SK-N-SH (cell line): ENCODE results near the gene KIRREL1. TPM values are rescaled to one million over a fixed set of nuclear protein-coding genes. Genes with fewer than 3 reads are reported as not detected.

ENCODE experiments used
- CTCF ChIA-PET: fragments of 300-600, 350-600 bp; formaldehyde crosslinking; extraction: SDS; loops from one replicate; lab custom pipeline; 2021; lab: Yijun Ruan, JAX
- POLR2A ChIA-PET: fragments of 350-600 bp; sonication (Branson Sonifier 250); formaldehyde crosslinking; extraction: SDS; loops from one replicate; lab custom pipeline; 2020; ENCODE audit warnings: antibody characterized with exemption, inconsistent platforms; lab: Yijun Ruan, JAX
- DNase-seq: peaks from one replicate; pipeline ENCODE4 v3.0.0; 2012
- H2AFZ ChIP-seq: fragments of 200-600 bp; sonication (generic); 2 replicates; pipeline ENCODE4 v1.8.1; 2016; ENCODE audit warnings: antibody characterized with exemption, mild to moderate bottlenecking, low read depth
- H3F3A ChIP-seq: fragments of 200-600 bp; sonication (generic); replicated peaks from 2 replicates; pipeline ENCODE3; 2016; ENCODE audit warnings: antibody characterized with exemption, mild to moderate bottlenecking; ENCODE audit not compliant: insufficient read depth
- H3K27ac ChIP-seq, 2 experiments: fragments of 200-500 bp in 1 of 2; fragments of 200-600 bp in 1 of 2; sonication (Bioruptor generic) in 1 of 2; sonication (generic), shearing (Covaris generic) in 1 of 2; 2 replicates each; pipeline versions ENCODE4 v1.5.1 to v1.6.1; 2014 to 2016; ENCODE audit warnings: low read depth in 2 of 2, inconsistent platforms in 1 of 2, low read length in 1 of 2, mild to moderate bottlenecking in 1 of 2, mixed read lengths in 1 of 2
- H3K27me3 ChIP-seq: fragments of 200-600 bp; sonication (generic), shearing (Covaris generic); 2 replicates; pipeline ENCODE4 v1.6.1; 2016; ENCODE audit warnings: mixed run types; ENCODE audit not compliant: insufficient read depth
- H3K36me3 ChIP-seq, 2 experiments: fragments of 200-500 bp in 1 of 2; fragments of 200-600 bp in 1 of 2; sonication (Bioruptor generic) in 1 of 2; sonication (generic) in 1 of 2; replicated peaks in 1 of 2; 2 replicates each; pipeline versions ENCODE3 to v1.5.1; 2014 to 2016; ENCODE audit warnings: low read length in 1 of 2, mild to moderate bottlenecking in 1 of 2; ENCODE audit not compliant: insufficient read depth in 2 of 2, control insufficient read depth in 1 of 2
- H3K4me1 ChIP-seq, 2 experiments: fragments of 200-500 bp in 1 of 2; fragments of 200-600 bp in 1 of 2; sonication (Bioruptor generic) in 1 of 2; sonication (generic), shearing (Covaris generic) in 1 of 2; 2 replicates each; pipeline versions ENCODE4 v1.5.1 to v1.6.1; 2014 to 2016; ENCODE audit warnings: low read depth in 1 of 2, low read length in 1 of 2, mixed run types in 1 of 2; ENCODE audit not compliant: insufficient read depth in 2 of 2, control insufficient read depth in 1 of 2
- H3K4me2 ChIP-seq: fragments of 200-600 bp; sonication (generic), shearing (Covaris generic); 2 replicates; pipeline ENCODE4 v1.6.1; 2017; ENCODE audit warnings: mixed run types
- H3K4me3 ChIP-seq, 2 experiments: fragments of 200-500 bp in 1 of 2; fragments of 200-600 bp in 1 of 2; sonication (Bioruptor generic) in 1 of 2; sonication (generic), shearing (Covaris generic) in 1 of 2; 2 replicates each; pipeline versions ENCODE4 v1.5.1 to v1.8.1; 2014 to 2016; ENCODE audit warnings: low read depth in 2 of 2, inconsistent platforms in 1 of 2, low read length in 1 of 2, mild to moderate bottlenecking in 1 of 2, mixed read lengths in 1 of 2, moderate library complexity in 1 of 2
- H3K79me2 ChIP-seq: fragments of 200-600 bp; sonication (generic); 2 replicates; pipeline ENCODE4 v1.8.1; 2017; ENCODE audit warnings: mild to moderate bottlenecking; ENCODE audit not compliant: insufficient read depth
- H3K9ac ChIP-seq: fragments of 200-600 bp; sonication (generic); 2 replicates; pipeline ENCODE4 v1.6.1; 2017; ENCODE audit warnings: mixed run types
- H3K9me2 ChIP-seq: fragments of 200-600 bp; sonication (generic); 2 replicates; pipeline ENCODE4 v1.6.1; 2017; ENCODE audit warnings: mixed run types
- H3K9me3 ChIP-seq: fragments of 200-600 bp; sonication (generic); 2 replicates; pipeline ENCODE4 v1.6.1; 2017; ENCODE audit warnings: mixed run types, mild to moderate bottlenecking, moderate library complexity
- H4K20me1 ChIP-seq: fragments of 200-600 bp; sonication (generic); 2 replicates; pipeline ENCODE4 v1.6.1; 2017; ENCODE audit warnings: mild to moderate bottlenecking, mixed run types; ENCODE audit not compliant: insufficient read depth
- ELF1 ChIP-seq: IDR thresholded peaks from 2 replicates; pipeline ENCODE4 v1.4.0; 2012
- EP300 ChIP-seq, 2 experiments: IDR thresholded peaks; 2 replicates each; pipeline versions ENCODE4 v1.4.0 to v1.6.1; 2012; ENCODE audit warnings: borderline replicate concordance in 1 of 2, low read depth in 1 of 2, low read length in 1 of 2
- EZH2phosphoT487 ChIP-seq: fragments of 200-600 bp; sonication (generic); IDR thresholded peaks from 2 replicates; pipeline ENCODE4 v1.6.1; 2017; ENCODE audit warnings: low read depth, mixed run types, mild to moderate bottlenecking, antibody characterized with exemption, moderate library complexity, borderline replicate concordance
- FOXJ3 ChIP-seq: sonication (generic); formaldehyde crosslinking; IDR thresholded peaks from 2 replicates; pipeline ENCODE4 v1.5.1; 2020; ENCODE audit warnings: mild to moderate bottlenecking, missing genetic modification reagents
- MEF2A ChIP-seq: IDR thresholded peaks from 2 replicates; pipeline ENCODE4 v1.4.0; 2012; ENCODE audit warnings: low read depth, borderline replicate concordance
- MXI1 ChIP-seq: IDR thresholded peaks from 2 replicates; pipeline ENCODE4 v1.6.1; 2012; ENCODE audit warnings: mild to moderate bottlenecking, low read depth, low read length, improper control_type of control experiment
- POLR2AphosphoS5 ChIP-seq: IDR thresholded peaks from 2 replicates; pipeline ENCODE4 v1.6.1; 2012; ENCODE audit warnings: low read depth, low read length
- RXRA ChIP-seq: IDR thresholded peaks from 2 replicates; pipeline ENCODE4 v1.4.0; 2012; ENCODE audit warnings: low read depth, mild to moderate bottlenecking, borderline replicate concordance
- SMC3 ChIP-seq: IDR thresholded peaks from 2 replicates; pipeline ENCODE4 v1.6.1; 2012; ENCODE audit warnings: low read depth, low read length, improper control_type of control experiment
- TCF12 ChIP-seq: IDR thresholded peaks from 2 replicates; pipeline ENCODE4 v1.4.0; 2012
- TEAD4 ChIP-seq: IDR thresholded peaks from 2 replicates; pipeline ENCODE4 v1.4.0; 2012; ENCODE audit warnings: mild to moderate bottlenecking, borderline replicate concordance; ENCODE audit not compliant: insufficient read depth
- WGBS: methylation state at CpG from one replicate; pipeline ENCODE4 v1.1.6; 2017; ENCODE audit warnings: low lambda C conversion rate; 5-methylcytosine and 5-hydroxymethylcytosine counted together
- polyA plus RNA-seq, 3 experiments: library from polyadenylated mRNA; depleted of rRNA; stranded (reverse); fragments of >200 nt; gene quantifications; 2 replicates each; pipeline ENCODE4 v1.2.3, GENCODE V29; 2012
- TF ChIP-seq, protein P1 (sequence below): fragments of 200-600 bp; sonication (generic); IDR thresholded peaks from 2 replicates; pipeline ENCODE4 v1.6.1; 2017; ENCODE audit warnings: antibody characterized with exemption, mild to moderate bottlenecking, moderate library complexity
- TF ChIP-seq, protein P2 (sequence below): IDR thresholded peaks from 2 replicates; pipeline ENCODE4 v1.4.0; 2012; ENCODE audit warnings: low read depth, borderline replicate concordance
- TF ChIP-seq, protein P3 (sequence below): IDR thresholded peaks from 2 replicates; pipeline ENCODE4 v1.4.0; 2012; ENCODE audit warnings: low read depth, borderline replicate concordance

The KIRREL1 gene
- polyA plus RNA-seq, 1 of the 3 experiments (the other 2 are of a cell fraction), result 47.8 TPM

GRCh38 chr1:158089925-158090637, 96.6 kb downstream of the KIRREL1 start:
- peaks cover 79 to 81% of the 10 kb centered on the region in 2 experiments for H3K36me3 ChIP-seq
- CTCF ChIA-PET, result no interaction called here

DNA sequence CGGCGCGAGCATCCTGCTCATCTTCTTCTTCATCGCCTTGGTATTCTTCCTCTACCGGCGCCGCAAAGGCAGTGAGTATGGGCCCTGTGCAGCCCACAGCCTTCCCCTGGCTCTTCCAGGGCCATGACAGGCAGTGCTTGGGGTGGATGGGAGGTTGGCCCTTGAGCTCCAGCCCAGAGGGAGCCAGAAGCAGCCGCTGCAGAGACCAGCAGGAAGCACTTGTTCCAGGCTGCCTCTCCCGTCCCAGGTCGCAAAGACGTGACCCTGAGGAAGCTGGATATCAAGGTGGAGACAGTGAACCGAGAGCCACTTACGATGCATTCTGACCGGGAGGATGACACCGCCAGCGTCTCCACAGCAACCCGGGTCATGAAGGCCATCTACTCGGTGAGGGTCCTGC, 99.9 kb downstream of the KIRREL1 start:
- POLR2A ChIA-PET, result no interaction called here
- H3F3A ChIP-seq, result peaks cover 9% of the 10 kb centered on the region

More at GRCh38 chr1:158089925-158090637, 96.6 kb downstream of the KIRREL1 start:
- Histone ChIP-seq H2AFZ (no peak overlapping the region), H3K27ac (no peak overlapping the region), H3K4me2 (no peak overlapping the region), H3K9me3 (no peaks in the 10 kb centered on the region), H3K9me2 (no peaks in the 10 kb centered on the region), H3K4me1 (no peaks in the 10 kb centered on the region), H3K79me2 (no peaks in the 10 kb centered on the region), H3K4me3 (no peak overlapping the region), H4K20me1 (0 out of 2 replicates have a peak, but pooled peaks cover 7% of the 10 kb centered on the region), H3K27me3 (no peaks in the 10 kb centered on the region), H3K9ac (no peak overlapping the region), H3F3A (peaks cover 21% of the 10 kb centered on the region)
- TF ChIP-seq EP300 (IDR thresholded peaks at IDR 0.05; ENCODE audit: borderline replicate concordance in 1 of 2, low read depth in 1 of 2, low read length in 1 of 2) (no peak), MXI1 (no peak), TCF12 (no peak), FOXJ3 (CRISPR knock-in tag) (no peak), TEAD4 (no peak), MEF2A (no peak)
- TF ChIP-seq, protein P1, sequence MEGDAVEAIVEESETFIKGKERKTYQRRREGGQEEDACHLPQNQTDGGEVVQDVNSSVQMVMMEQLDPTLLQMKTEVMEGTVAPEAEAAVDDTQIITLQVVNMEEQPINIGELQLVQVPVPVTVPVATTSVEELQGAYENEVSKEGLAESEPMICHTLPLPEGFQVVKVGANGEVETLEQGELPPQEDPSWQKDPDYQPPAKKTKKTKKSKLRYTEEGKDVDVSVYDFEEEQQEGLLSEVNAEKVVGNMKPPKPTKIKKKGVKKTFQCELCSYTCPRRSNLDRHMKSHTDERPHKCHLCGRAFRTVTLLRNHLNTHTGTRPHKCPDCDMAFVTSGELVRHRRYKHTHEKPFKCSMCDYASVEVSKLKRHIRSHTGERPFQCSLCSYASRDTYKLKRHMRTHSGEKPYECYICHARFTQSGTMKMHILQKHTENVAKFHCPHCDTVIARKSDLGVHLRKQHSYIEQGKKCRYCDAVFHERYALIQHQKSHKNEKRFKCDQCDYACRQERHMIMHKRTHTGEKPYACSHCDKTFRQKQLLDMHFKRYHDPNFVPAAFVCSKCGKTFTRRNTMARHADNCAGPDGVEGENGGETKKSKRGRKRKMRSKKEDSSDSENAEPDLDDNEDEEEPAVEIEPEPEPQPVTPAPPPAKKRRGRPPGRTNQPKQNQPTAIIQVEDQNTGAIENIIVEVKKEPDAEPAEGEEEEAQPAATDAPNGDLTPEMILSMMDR, result no peak
- TF ChIP-seq, protein P2, sequence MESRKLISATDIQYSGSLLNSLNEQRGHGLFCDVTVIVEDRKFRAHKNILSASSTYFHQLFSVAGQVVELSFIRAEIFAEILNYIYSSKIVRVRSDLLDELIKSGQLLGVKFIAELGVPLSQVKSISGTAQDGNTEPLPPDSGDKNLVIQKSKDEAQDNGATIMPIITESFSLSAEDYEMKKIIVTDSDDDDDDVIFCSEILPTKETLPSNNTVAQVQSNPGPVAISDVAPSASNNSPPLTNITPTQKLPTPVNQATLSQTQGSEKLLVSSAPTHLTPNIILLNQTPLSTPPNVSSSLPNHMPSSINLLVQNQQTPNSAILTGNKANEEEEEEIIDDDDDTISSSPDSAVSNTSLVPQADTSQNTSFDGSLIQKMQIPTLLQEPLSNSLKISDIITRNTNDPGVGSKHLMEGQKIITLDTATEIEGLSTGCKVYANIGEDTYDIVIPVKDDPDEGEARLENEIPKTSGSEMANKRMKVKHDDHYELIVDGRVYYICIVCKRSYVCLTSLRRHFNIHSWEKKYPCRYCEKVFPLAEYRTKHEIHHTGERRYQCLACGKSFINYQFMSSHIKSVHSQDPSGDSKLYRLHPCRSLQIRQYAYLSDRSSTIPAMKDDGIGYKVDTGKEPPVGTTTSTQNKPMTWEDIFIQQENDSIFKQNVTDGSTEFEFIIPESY, result no peak
- POLR2A ChIA-PET, result no interaction called here
- WGBS, result 89% methylated on average over 9 of the region's 9 CpGs
- DNase-seq, result no peak

More for the DNA sequence above, 99.9 kb downstream of the KIRREL1 start:
- H3K27ac ChIP-seq, result no peak overlapping the region
- no peak overlapping the region for H3K4me3 ChIP-seq
- no peaks in the 10 kb centered on the region; the same call in 1 of the 2 replicates for H4K20me1 ChIP-seq
- DNase-seq, result no peak
- H3K9me2 ChIP-seq, result no peaks in the 10 kb centered on the region
- H3K4me2 ChIP-seq, result no peak overlapping the region
- no peaks in the 10 kb centered on the region for H3K27me3 ChIP-seq
- no peak overlapping the region for H2AFZ ChIP-seq
- WGBS, result 75% methylated on average over 18 of the region's 18 CpGs
- H3K9me3 ChIP-seq, result no peaks in the 10 kb centered on the region
- H3K4me1 ChIP-seq, result no peaks in the 10 kb centered on the region
- TF ChIP-seq TEAD4, result no peak
- TF ChIP-seq FOXJ3 (CRISPR knock-in tag), result no peak
- no peak for TF ChIP-seq EZH2phosphoT487
- TF ChIP-seq, protein P3, sequence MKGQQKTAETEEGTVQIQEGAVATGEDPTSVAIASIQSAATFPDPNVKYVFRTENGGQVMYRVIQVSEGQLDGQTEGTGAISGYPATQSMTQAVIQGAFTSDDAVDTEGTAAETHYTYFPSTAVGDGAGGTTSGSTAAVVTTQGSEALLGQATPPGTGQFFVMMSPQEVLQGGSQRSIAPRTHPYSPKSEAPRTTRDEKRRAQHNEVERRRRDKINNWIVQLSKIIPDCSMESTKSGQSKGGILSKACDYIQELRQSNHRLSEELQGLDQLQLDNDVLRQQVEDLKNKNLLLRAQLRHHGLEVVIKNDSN, result no peak
- no peak for TF ChIP-seq ELF1
- TF ChIP-seq RXRA, result no peak
- TF ChIP-seq POLR2AphosphoS5, result no peak
- TF ChIP-seq, protein P1, result no peak
- no peak for TF ChIP-seq EP300 (IDR thresholded peaks at IDR 0.05; ENCODE audit: borderline replicate concordance in 1 of 2, low read depth in 1 of 2, low read length in 1 of 2)
- no peak for TF ChIP-seq SMC3
- CTCF ChIA-PET, result interaction anchor here (0.9 kb wide), 1 partner anchor 20 kb away, joined by 3 read pairs; no protein-coding TSS in a partner anchor
- H3K79me2 ChIP-seq, result no peaks in the 10 kb centered on the region
- peaks cover 67 to 80% of the 10 kb centered on the region in 2 experiments for H3K36me3 ChIP-seq
- H3K9ac ChIP-seq, result no peak overlapping the region
